HG02798 (cell line): ENCODE measurements around the gene SRSF3.

Source experiments
- ATAC-seq: cut with Tn5 transposase; IDR thresholded peaks from one replicate; pipeline ENCODE4 v1.9.1; 2021; ENCODE audit warnings: mild to moderate bottlenecking; ENCODE audit not compliant: unreplicated experiment, poor library complexity

Gene SRSF3

DNA sequence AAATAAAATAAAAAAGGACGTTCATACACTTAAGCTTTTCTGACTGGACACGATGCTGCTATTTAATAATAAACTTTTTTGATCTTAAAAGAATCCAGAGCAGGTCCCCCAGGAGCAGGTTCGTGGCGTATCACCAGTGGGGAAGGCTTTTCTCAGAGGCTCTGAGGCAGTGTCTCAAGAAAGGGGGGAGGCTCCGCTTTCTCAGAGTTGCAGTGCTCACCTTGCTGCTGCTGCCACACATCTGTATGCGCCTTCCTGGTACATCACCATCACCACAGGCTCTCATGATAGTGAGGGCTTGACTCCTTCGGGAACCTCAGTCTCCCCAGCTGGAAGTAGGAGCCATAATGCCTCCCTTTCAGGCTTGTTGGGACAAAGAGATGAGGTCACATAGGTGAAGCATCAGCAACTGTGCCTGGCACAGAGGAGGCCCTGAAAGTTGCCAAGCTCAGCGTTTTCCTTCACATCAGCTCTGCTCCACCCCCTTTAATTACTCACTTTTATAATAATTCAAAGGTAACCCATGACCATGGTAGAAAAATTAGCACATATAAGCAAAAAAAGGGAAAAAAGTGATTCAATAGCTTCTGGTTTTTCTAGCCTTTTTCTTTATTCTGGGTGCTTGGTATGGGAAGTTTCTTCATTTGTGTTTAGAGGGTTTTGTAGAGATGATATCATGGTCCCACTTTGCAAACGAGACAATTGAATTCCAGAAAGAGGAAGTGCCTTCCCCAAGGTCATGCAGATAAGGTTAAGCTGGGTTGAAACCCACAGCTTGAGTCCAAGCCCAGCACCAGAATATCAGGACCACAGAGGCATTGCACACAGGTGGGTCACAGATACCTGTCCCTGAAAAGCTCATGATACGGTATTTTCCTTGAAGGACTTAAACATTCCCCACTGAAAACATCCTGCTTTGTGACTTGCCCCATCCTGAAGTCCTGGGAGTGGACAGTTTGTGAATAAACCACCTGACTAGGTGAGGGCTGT, 24.5 kb downstream of the SRSF3 start:
- ATAC-seq: no peak

DNA sequence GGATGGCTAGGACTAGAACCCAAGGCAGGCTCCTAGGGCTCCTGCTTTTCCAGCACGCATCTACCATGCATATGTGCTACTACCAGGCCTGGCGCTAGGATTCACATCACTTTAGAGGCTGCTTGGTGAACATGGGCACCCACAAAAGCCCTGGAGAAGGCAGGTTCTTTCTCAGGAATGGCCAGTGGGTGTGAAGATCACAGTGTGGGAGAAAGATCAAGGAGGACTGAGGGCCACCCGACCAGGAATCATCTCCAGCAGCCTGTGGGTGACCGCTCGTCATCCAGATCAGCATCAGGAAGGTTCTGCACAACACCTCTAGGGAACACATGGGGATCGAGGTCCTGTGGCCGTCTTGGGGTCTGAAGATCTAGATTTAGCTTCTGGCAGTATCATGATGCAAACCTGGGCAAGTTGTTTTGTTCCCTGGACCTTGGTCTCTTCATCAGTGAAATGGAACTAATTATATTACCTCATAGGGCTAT, 27.3 kb downstream of the SRSF3 start:
- no peak for ATAC-seq

- ATAC-seq: no peak
These were observed 28.9 kb downstream of the SRSF3 start for GRCh38 chr6:36622901-36623546.

- peak; percentile 61 for ATAC-seq
These were observed 29.6 kb downstream of the SRSF3 start for GRCh38 chr6:36623547-36624459.

DNA sequence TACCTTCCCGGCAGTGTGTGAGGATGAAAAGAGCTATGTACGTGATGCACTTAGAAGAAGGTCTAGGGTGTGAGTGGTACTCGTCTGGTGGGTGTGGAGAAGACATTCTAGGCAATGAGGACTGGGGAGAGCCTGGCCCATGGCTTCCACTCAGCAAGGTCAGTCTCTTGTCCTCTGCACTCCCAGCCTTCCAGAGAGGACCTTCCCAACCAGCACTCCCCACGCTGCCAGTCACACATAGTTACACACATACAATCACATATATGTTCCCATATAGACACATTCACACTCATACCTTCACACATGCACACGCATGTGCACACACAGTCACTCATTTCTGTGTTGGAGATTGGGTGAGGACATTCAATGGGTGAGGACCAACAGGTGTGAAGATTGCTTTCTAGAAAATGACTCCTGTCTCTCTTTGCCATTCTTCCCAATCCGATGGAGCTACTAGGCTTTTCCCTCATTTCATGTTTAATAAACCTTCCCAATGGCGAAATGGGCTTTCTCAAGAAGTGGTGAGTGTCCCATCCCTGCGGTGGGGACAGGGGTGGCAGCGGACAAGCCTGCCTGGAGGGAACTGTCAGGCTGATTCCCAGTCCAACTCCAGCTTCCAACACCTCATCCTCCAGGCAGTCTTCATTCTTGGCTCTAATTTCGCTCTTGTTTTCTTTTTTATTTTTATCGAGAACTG, 30.4 kb downstream of the SRSF3 start:
- ATAC-seq: no peak

GRCh38 chr6:36625158-36625919, 31.2 kb downstream of the SRSF3 start:
- ATAC-seq: no peak

GRCh38 chr6:36626636-36627035, 32.5 kb downstream of the SRSF3 start:
- no peak for ATAC-seq

DNA sequence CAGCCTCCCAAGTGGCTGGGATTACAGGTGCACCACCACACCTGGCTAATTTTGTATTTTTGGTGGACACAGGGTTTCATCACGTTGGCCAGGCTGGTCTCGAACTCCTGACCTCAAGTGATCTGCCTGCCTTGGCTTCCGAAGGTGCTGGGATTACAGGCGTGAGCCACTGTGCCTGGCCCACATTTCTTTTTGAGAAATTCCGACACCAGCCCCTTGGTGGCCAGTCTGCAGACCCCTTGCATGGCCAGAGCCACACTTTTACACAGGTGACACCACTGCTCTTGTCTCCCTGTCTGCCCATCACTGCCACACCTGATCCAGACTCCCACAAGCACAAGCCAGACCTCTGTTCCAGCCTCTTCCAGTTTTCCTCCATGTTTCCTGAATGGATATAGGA, 33.0 kb downstream of the SRSF3 start:
- ATAC-seq: no peak

GRCh38 chr6:36627801-36628246, 33.7 kb downstream of the SRSF3 start:
- no peak for ATAC-seq

DNA sequence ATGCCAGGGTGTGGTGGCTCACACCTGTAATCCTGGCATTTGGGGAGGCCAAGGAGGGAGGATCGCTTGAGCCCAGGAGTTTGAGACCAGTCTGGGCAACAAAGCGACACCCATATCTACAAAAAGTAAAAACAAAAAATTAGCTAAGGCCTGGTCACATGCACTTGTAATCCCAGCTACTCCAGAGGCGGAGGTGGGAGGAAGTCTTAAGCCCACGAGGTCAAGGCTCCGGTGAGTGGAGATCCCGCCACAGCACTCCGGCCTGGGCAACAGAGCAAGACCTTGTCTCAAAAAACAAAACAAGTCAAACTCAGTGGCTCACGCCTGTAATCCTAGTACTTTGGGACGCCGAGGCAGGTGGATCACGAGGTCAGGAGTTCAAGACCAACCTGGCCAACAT, 35.6 kb downstream of the SRSF3 start:
- ATAC-seq: no peak

- no peak for ATAC-seq
These were observed 37.3 kb downstream of the SRSF3 start for GRCh38 chr6:36631326-36632011.

DNA sequence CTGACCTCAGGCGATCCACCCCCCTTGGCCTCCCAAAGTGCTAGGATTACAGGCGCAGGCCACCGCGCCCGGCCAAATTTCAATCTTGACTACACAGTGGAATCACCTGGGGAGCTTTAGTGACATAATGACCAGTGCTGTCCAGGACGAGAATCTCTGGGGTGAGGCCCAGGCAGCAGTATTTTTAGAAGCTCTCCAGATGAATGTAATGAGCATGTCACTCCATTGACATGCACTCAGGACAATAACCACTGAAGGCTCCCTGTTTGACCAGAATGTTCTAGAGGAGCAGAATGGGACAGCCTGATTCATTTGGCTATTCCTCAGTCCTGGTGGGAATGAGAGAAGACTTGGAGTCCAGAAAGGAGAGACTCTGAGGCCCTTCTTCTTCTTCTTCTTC, 39.2 kb downstream of the SRSF3 start:
- no peak for ATAC-seq

- ATAC-seq: no peak
These were observed 39.8 kb downstream of the SRSF3 start for GRCh38 chr6:36633915-36634314.

DNA sequence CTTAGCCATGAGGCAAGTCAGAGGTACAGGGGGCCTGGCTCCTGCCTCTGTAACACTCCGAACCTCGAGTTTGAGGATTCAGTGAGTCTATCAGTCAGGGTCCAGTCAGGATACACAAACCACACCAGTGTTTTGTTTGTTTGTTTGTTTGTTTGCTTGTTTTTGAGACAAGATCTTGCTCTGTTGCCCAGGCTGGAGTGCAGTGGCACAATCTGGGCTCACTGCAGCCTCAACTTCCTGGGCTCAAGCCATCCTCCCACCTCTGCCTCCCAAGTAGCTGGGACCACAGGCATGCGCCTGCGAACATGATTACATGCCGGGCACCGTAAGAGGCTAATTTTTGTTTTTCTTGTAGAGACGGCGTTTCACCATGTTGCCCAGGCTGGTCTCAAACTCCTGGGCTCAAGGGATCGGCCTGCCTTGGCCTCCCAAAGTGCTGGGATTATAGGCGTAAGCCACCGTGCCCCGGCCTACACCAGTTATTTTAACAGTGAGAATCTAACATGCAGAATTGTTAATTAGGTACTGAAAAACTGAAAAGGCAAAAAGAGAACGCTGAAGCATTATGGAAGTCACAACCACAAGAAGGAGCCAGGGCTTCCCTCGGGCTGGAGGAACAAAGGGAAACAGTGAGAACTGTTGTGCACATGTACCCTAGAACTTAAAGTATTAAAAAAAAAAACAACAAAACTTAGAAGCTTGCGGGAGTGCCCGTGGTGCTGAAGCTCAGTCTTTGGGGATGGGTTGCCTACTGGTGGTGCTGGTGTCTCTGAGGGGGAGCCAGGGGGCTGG, 40.4 kb downstream of the SRSF3 start:
- ATAC-seq: no peak

DNA sequence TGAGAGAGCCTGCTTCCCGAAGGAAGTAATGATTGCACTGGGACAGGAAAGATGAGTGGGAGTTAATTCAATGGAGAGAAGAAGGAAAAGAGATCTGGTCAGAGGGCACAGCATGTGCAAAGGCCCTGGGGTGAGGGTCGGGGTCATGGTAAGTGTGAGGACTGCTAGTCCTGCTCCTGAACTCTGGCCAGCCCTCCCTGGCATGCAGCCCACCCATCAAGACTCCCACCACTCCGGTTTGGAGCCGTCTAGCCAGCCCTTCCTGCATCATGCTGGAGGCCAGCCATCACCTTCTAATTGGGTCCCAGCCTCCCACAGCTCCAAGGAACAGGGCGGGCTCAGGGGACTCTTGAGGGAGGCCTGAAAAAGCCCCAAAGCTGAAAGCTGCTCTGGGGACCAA, 42.1 kb downstream of the SRSF3 start:
- ATAC-seq: no peak

GRCh38 chr6:36636687-36637418, 42.7 kb downstream of the SRSF3 start:
- no peak for ATAC-seq

DNA sequence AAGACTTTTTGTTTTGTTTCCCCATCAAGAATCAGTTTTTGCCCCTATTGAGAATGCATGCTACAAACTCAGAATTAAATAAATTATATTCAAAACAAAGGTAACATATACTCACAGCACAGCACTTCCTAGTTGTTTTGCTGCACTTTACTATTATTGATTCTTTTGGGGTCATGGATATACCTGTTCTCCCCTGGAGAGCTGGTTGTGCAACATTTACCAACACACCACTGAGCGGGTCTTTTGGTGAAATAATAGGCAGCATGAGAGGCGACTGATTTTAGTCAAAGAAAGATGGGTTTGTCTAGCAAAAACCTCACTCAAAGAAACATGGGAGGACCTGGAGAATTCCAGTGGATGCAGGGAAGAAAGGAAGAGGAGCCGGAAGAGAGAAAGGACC, 44.4 kb downstream of the SRSF3 start:
- ATAC-seq: no peak
